ENCODE measurements around the gene GATA2. TPM values are rescaled to one million over a fixed set of nuclear protein-coding genes. Genes with fewer than 3 reads are reported as not detected.
A peak's percentile ranks its signal among the peaks of the same experiment; 100 is the strongest.

GATA2 gene
- total RNA-seq, 1 experiment from 2014 or later: 74.6 TPM

- DNase-seq (ENCODE audit: low read depth, low spot score) (no peak), ATAC-seq (no peak)
- POLR2A ChIA-PET: interaction anchor here (0.7 kb wide), 1 partner anchor 367 kb away, joined by 3 read pairs; the partner anchor contains the start of gene RUVBL1
- Histone ChIP-seq H3K4me3 (ENCODE audit: low read depth in 2 of 2, low read length in 2 of 2) (peak overlapping the region; percentile 90 to 92), H3K36me3 (ENCODE audit: control insufficient read depth, insufficient read depth, low read length) (no peaks in the 10 kb centered on the region; the same call in 1 of the 2 replicates), H3K4me1 (ENCODE audit: control insufficient read depth, insufficient read depth, low read length) (peaks cover 14% of the 10 kb centered on the region), H3K27ac (ENCODE audit: low read length) (peak overlapping the region; percentile 97), H3K9me3 (ENCODE audit: control insufficient read depth, insufficient read depth, low read depth, low read length) (no peaks in the 10 kb centered on the region), H3K27me3 (ENCODE audit: control insufficient read depth, insufficient read depth, low read length) (no peaks in the 10 kb centered on the region)
- no peak for TF ChIP-seq POLR2AphosphoS5 (IDR thresholded peaks at IDR 0.05; ENCODE audit: low read depth, low read length)
- no peak for TF ChIP-seq TCF7L2 (IDR thresholded peaks at IDR 0.05; ENCODE audit: low read depth, low read length)
- TF ChIP-seq SIN3A (IDR thresholded peaks at IDR 0.05; ENCODE audit: borderline replicate concordance, insufficient read depth, low read depth, low read length): no peak; the same call in 1 of the 2 replicates
- TF ChIP-seq CTCF (IDR thresholded peaks at IDR 0.05): no peak
- TF ChIP-seq, protein P1, sequence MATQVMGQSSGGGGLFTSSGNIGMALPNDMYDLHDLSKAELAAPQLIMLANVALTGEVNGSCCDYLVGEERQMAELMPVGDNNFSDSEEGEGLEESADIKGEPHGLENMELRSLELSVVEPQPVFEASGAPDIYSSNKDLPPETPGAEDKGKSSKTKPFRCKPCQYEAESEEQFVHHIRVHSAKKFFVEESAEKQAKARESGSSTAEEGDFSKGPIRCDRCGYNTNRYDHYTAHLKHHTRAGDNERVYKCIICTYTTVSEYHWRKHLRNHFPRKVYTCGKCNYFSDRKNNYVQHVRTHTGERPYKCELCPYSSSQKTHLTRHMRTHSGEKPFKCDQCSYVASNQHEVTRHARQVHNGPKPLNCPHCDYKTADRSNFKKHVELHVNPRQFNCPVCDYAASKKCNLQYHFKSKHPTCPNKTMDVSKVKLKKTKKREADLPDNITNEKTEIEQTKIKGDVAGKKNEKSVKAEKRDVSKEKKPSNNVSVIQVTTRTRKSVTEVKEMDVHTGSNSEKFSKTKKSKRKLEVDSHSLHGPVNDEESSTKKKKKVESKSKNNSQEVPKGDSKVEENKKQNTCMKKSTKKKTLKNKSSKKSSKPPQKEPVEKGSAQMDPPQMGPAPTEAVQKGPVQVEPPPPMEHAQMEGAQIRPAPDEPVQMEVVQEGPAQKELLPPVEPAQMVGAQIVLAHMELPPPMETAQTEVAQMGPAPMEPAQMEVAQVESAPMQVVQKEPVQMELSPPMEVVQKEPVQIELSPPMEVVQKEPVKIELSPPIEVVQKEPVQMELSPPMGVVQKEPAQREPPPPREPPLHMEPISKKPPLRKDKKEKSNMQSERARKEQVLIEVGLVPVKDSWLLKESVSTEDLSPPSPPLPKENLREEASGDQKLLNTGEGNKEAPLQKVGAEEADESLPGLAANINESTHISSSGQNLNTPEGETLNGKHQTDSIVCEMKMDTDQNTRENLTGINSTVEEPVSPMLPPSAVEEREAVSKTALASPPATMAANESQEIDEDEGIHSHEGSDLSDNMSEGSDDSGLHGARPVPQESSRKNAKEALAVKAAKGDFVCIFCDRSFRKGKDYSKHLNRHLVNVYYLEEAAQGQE (IDR thresholded peaks at IDR 0.05; ENCODE audit: insufficient read depth in 1 of 2, low read depth in 2 of 2, low read length in 1 of 2): no peak
- in situ Hi-C loops (cut with HindIII; ENCODE audit: low pct_unique_long_range_greater_than_20kb, low sequenced_read_pairs): no loop called here
- intact Hi-C loops (cut with micrococcal nuclease; ENCODE audit: unreplicated experiment): no loop called here
- CTCF ChIA-PET: interaction anchor here (2.4 kb wide), 1 partner anchor 65 kb away, joined by 7 read pairs; no protein-coding TSS in a partner anchor
- no TSS peak for BruUV-seq (replicated peaks)
Observed at GRCh38 chr3:128490915-128491690, 1.9 kb downstream of the GATA2 start.

GRCh38 chr3:128490650-128490914, 2.4 kb downstream of the GATA2 start:
- ChIA-PET POLR2A (interaction anchor here (0.7 kb wide), 1 partner anchor 367 kb away, joined by 3 read pairs; the partner anchor contains the start of gene RUVBL1), CTCF (interaction anchor here (2.4 kb wide), 1 partner anchor 65 kb away, joined by 7 read pairs; no protein-coding TSS in a partner anchor)
- Histone ChIP-seq H3K36me3 (ENCODE audit: control insufficient read depth, insufficient read depth, low read length) (no peaks in the 10 kb centered on the region; the same call in 1 of the 2 replicates), H3K27me3 (ENCODE audit: control insufficient read depth, insufficient read depth, low read length) (no peaks in the 10 kb centered on the region), H3K9me3 (ENCODE audit: control insufficient read depth, insufficient read depth, low read depth, low read length) (no peaks in the 10 kb centered on the region), H3K27ac (ENCODE audit: low read length) (peak overlapping the region; percentile 97), H3K4me3 (ENCODE audit: low read depth in 2 of 2, low read length in 2 of 2) (peak overlapping the region; percentile 90 to 92), H3K4me1 (ENCODE audit: control insufficient read depth, insufficient read depth, low read length) (peaks cover 20% of the 10 kb centered on the region)
- in situ Hi-C loops (cut with HindIII; ENCODE audit: low pct_unique_long_range_greater_than_20kb, low sequenced_read_pairs) (no loop called here), intact Hi-C loops (cut with micrococcal nuclease; ENCODE audit: unreplicated experiment) (no loop called here)
- no TSS peak for BruUV-seq (replicated peaks)
- no peak for DNase-seq (ENCODE audit: low read depth, low spot score)
- TF ChIP-seq SIN3A (IDR thresholded peaks at IDR 0.05; ENCODE audit: borderline replicate concordance, insufficient read depth, low read depth, low read length): no peak; the same call in 1 of the 2 replicates
- no peak for TF ChIP-seq TCF7L2 (IDR thresholded peaks at IDR 0.05; ENCODE audit: low read depth, low read length)
- ATAC-seq: no peak

Data from Panc1 (cell line).